Tibial nerve (tissue), 4 donors: ENCODE data around the gene EPS8L1. TPM values are rescaled to one million over a fixed set of nuclear protein-coding genes. Genes with fewer than 3 reads are reported as not detected.

Experiments used
- DNase-seq, 2 donors: peaks; one replicate each; pipeline ENCODE4 v3.0.0-alpha.2; 2019; ENCODE audit warnings: low spot score in 2 of 2
- H3K27ac ChIP-seq, 4 donors: fragments of 200-600 bp; sonication (generic) in 3 of 4; one replicate each; pipeline ENCODE4 v1.5.1; 2017 to 2019; ENCODE audit warnings: mild to moderate bottlenecking in 1 of 4
- H3K27me3 ChIP-seq, 2 donors: fragments of 200-600 bp; sonication (generic) in 1 of 2; one replicate each; pipeline versions ENCODE4 v1.5.1 to v1.6.0; 2017 to 2019
- H3K36me3 ChIP-seq, 3 donors: fragments of 200-600 bp; sonication (generic); one replicate each; pipeline ENCODE4 v1.5.1; 2018 to 2019
- H3K4me1 ChIP-seq, 4 donors: fragments of 200-600 bp; sonication (generic) in 3 of 4; one replicate each; pipeline ENCODE4 v1.5.1; 2017 to 2019
- H3K4me3 ChIP-seq, 4 donors: fragments of 200-600 bp; sonication (generic) in 3 of 4; one replicate each; pipeline ENCODE4 v1.5.1; 2017 to 2019; ENCODE audit warnings: mild to moderate bottlenecking in 1 of 4, moderate library complexity in 1 of 4
- H3K9me3 ChIP-seq, 4 donors: fragments of 200-600 bp; sonication (generic) in 3 of 4; one replicate each; pipeline ENCODE4 v1.5.1; 2017 to 2019
- EP300 ChIP-seq, 2 donors: sonication (generic); formaldehyde crosslinking; IDR thresholded peaks; one replicate each; pipeline ENCODE4 v1.6.1; 2017; ENCODE audit warnings: antibody characterized with exemption in 2 of 2, mild to moderate bottlenecking in 1 of 2
- POLR2A ChIP-seq, 2 donors: fragments of 450-650 bp; IDR thresholded peaks; one replicate each; pipeline ENCODE4 v1.6.1; 2017; ENCODE audit warnings: antibody characterized with exemption in 2 of 2, mild to moderate bottlenecking in 2 of 2, moderate library complexity in 2 of 2
- WGBS, 2 donors: methylation state at CpG; one replicate each; pipeline ENCODE4 v1.1.5; 2018; 5-methylcytosine and 5-hydroxymethylcytosine counted together
- total RNA-seq, 4 donors: library from RNA; depleted of rRNA; stranded (reverse); fragments of >200 nt; gene quantifications; one replicate each; pipeline ENCODE4 v1.1.0, GENCODE V29; 2016
- TF ChIP-seq, protein P1 (sequence below), 5 experiments: fragments of 200-600 bp in 3 of 5; fragments of 450-650 bp in 2 of 5; sonication (generic) in 3 of 5; IDR thresholded peaks; one replicate each; pipeline ENCODE4 v1.5.1; 2016 to 2019; ENCODE audit warnings: antibody characterized with exemption in 5 of 5, mild to moderate bottlenecking in 3 of 5, moderate library complexity in 2 of 5

Gene EPS8L1
- total RNA-seq, 4 donors from 2014 or later, result 0.44 to 1.2 TPM; not detected in 2

DNA sequence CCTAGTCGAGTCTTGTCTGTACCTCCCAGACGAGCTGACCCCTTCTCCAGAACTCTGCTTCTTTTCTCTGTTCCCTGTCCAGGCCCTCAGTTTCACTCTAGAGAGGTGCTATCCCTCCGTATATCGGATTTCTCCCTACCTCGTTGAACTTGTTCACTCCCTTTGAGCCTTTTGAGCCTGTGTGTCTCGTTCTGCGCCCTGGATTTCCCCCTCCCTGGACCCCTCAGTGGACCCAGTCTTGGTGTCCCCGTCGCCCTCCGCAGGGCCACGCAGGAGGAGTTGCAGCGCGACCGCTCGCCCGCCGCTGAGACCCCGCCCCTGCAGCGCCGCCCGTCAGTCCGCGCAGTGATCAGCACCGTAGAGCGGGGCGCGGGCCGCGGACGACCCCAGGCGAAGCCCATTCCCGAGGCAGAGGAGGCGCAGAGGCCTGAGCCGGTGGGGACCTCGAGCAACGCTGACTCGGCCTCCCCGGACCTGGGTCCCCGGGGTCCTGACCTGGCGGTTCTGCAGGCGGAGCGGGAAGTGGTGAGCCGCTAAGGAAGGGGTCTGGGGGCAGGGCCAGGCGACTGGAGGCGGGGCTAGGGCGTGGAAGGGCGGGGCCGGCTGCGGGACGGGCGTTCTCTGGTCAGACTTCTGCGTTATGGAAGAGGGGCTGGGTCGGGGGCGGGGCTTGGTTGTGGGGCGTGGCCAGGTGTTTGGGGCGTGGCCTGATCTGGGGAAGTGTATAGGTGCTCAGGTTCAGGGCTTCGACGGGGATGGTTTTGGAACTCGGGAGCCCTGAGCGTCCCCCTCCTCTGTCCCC is 5.5 kb downstream of the EPS8L1 start:
- Histone ChIP-seq H3K9me3 (no peaks in the 10 kb centered on the region), H3K36me3 (no peaks in the 10 kb centered on the region), H3K27me3 (peaks cover 11 to 96% of the 10 kb centered on the region in 2 donors), H3K4me1 (peaks cover 0 to 36% (median 13%) of the 10 kb centered on the region in 4 donors), H3K4me3 (peak overlapping the region in 3 of 4 donors; percentile 25 to 48 (median 41)), H3K27ac (peak overlapping the region in 1 of 4 donors; percentile 34)
- 1 to 4% methylated on average over 40 to 44 of the region's 60 CpGs for whole genome bisulfite sequencing, 2 donors
- peak in 1 of 2 donors; percentile 45 for DNase-seq
- TF ChIP-seq, protein P1, sequence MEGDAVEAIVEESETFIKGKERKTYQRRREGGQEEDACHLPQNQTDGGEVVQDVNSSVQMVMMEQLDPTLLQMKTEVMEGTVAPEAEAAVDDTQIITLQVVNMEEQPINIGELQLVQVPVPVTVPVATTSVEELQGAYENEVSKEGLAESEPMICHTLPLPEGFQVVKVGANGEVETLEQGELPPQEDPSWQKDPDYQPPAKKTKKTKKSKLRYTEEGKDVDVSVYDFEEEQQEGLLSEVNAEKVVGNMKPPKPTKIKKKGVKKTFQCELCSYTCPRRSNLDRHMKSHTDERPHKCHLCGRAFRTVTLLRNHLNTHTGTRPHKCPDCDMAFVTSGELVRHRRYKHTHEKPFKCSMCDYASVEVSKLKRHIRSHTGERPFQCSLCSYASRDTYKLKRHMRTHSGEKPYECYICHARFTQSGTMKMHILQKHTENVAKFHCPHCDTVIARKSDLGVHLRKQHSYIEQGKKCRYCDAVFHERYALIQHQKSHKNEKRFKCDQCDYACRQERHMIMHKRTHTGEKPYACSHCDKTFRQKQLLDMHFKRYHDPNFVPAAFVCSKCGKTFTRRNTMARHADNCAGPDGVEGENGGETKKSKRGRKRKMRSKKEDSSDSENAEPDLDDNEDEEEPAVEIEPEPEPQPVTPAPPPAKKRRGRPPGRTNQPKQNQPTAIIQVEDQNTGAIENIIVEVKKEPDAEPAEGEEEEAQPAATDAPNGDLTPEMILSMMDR (IDR thresholded peaks at IDR 0.05), result no peak
- TF ChIP-seq POLR2A (IDR thresholded peaks at IDR 0.05) (no peak), EP300 (IDR thresholded peaks at IDR 0.05) (no peak)

DNA sequence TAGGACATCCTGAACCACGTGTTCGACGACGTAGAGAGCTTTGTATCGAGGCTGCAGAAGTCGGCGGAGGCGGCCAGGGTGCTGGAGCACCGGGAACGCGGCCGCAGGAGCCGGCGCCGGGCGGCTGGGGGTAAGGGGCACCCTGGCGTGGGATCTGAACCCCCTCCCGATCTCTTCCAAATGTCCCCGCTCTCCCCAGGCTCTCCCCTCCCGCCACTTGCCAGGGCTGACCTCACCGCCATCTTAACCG is 6.0 kb downstream of the EPS8L1 start:
- TF ChIP-seq EP300 (IDR thresholded peaks at IDR 0.05) (no peak), POLR2A (IDR thresholded peaks at IDR 0.05) (no peak)
- TF ChIP-seq, protein P1 (IDR thresholded peaks at IDR 0.05), result no peak
- peaks cover 11 to 96% of the 10 kb centered on the region in 2 donors for H3K27me3 ChIP-seq
- H3K9me3 ChIP-seq, result no peaks in the 10 kb centered on the region
- H3K4me3 ChIP-seq, result peak overlapping the region in 1 of 4 donors; percentile 48
- H3K36me3 ChIP-seq, result no peaks in the 10 kb centered on the region
- H3K4me1 ChIP-seq, result peaks cover 0 to 41% (median 18%) of the 10 kb centered on the region in 4 donors
- no peak for DNase-seq
- 3 to 15% methylated on average over 10 to 21 of the region's 22 CpGs for WGBS, 2 donors
- H3K27ac ChIP-seq, result no peak overlapping the region

DNA sequence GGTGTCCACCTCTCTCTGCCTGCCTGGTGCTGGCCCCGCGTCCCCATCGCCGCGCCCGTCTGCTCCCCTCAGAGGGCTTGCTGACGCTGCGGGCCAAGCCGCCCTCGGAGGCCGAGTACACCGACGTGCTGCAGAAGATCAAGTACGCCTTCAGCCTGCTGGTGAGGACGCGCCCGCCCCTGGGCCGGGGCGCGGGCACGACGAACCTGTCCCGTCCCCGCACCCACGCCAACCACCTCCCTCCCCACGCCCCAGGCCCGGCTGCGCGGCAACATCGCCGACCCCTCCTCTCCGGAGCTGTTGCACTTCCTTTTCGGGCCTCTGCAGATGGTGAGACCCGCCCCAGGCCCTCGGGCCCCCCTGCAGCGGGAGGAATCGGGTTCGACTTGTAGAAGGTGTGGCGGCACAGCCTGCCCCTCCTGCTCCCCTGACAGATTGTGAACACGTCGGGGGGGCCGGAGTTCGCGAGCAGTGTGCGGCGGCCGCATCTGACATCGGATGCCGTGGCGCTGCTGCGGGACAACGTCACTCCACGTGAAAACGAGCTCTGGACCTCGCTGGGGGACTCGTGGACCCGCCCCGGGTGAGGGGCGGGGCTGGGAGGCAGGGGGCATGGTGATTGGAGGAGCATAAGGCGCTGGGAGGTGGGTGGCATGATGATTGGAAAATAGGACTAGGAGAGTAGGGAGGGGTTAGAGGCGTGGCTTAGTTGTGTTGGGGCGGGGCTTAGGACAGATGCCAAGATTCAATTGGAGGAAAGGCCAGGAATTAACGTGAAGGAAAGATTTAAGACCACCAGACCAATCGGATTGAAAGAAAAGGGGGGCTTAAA is 6.6 kb downstream of the EPS8L1 start:
- DNase-seq, result no peak

GRCh38 chr19:55083004-55083850 is 7.6 kb downstream of the EPS8L1 start:
- TF ChIP-seq EP300 (IDR thresholded peaks at IDR 0.05) (no peak), POLR2A (IDR thresholded peaks at IDR 0.05) (no peak)
- TF ChIP-seq, protein P1 (IDR thresholded peaks at IDR 0.05), result no peak
- DNase-seq, result no peak
- H3K4me1 ChIP-seq, result peaks cover 0 to 56% (median 25%) of the 10 kb centered on the region in 4 donors
- no peaks in the 10 kb centered on the region for H3K36me3 ChIP-seq
- peaks cover 11 to 97% of the 10 kb centered on the region in 2 donors for H3K27me3 ChIP-seq
- H3K9me3 ChIP-seq, result no peaks in the 10 kb centered on the region
- WGBS, 2 donors, result 37 to 41% methylated on average over 38 to 42 of the region's 42 CpGs
- no peak overlapping the region for H3K4me3 ChIP-seq
- H3K27ac ChIP-seq, result no peak overlapping the region

More for the DNA sequence above, 6.6 kb downstream of the EPS8L1 start:
- peak overlapping the region in 1 of 4 donors; percentile 48 for H3K4me3 ChIP-seq
- TF ChIP-seq EP300 (IDR thresholded peaks at IDR 0.05) (no peak), POLR2A (IDR thresholded peaks at IDR 0.05) (no peak)
- TF ChIP-seq, protein P1 (IDR thresholded peaks at IDR 0.05), result no peak
- no peak overlapping the region for H3K27ac ChIP-seq
- peaks cover 0 to 47% (median 21%) of the 10 kb centered on the region in 4 donors for H3K4me1 ChIP-seq
- H3K36me3 ChIP-seq, result no peaks in the 10 kb centered on the region
- H3K9me3 ChIP-seq, result no peaks in the 10 kb centered on the region
- WGBS, 2 donors, result 7 to 12% methylated on average over 46 to 53 of the region's 64 CpGs
- peaks cover 11 to 96% of the 10 kb centered on the region in 2 donors for H3K27me3 ChIP-seq
